MM.1S (cell line): ENCODE results near the gene RDH14.

Experiments used
- DNase-seq: peaks from one replicate; pipeline ENCODE4 v3.0.0-alpha.2; 2015
- H2AFZ ChIP-seq: fragments of 300-600 bp; sonication (generic); 2 replicates; pipeline ENCODE4 v1.6.0; 2016; ENCODE audit warnings: antibody characterized with exemption, low read length
- H3F3A ChIP-seq: fragments of 300-600 bp; sonication (generic); 2 replicates; pipeline ENCODE4 v1.6.1; 2016; ENCODE audit warnings: mild to moderate bottlenecking, antibody characterized with exemption, low read length, moderate library complexity, mixed read lengths; ENCODE audit not compliant: insufficient read depth
- H3K27ac ChIP-seq: fragments of 300-600 bp; sonication (generic); 2 replicates; pipeline ENCODE4 v1.5.1; 2016; ENCODE audit warnings: mild to moderate bottlenecking, low read length
- H3K27me3 ChIP-seq: fragments of 300-600 bp; sonication (generic); replicated peaks from 2 replicates; pipeline ENCODE4 v1.6.0; 2016; ENCODE audit warnings: low read length; ENCODE audit not compliant: insufficient read depth
- H3K36me3 ChIP-seq: fragments of 300-600 bp; sonication (generic); replicated peaks from 2 replicates; pipeline ENCODE4 v1.6.1; 2016; ENCODE audit warnings: mild to moderate bottlenecking, low read length, mixed read lengths; ENCODE audit not compliant: insufficient read depth
- H3K4me1 ChIP-seq: fragments of 300-600 bp; sonication (generic); 2 replicates; pipeline ENCODE4 v1.6.1; 2016; ENCODE audit warnings: low read length, mixed read lengths
- H3K4me2 ChIP-seq: fragments of 300-600 bp; sonication (generic); 2 replicates; pipeline ENCODE4 v1.6.0; 2016; ENCODE audit warnings: low read depth, low read length
- H3K4me3 ChIP-seq: fragments of 300-600 bp; sonication (generic); 2 replicates; pipeline ENCODE4 v1.5.1; 2016; ENCODE audit warnings: low read length, mixed read lengths
- H3K79me2 ChIP-seq: fragments of 300-600 bp; sonication (generic); 2 replicates; pipeline ENCODE4 v1.6.1; 2016; ENCODE audit warnings: mixed run types, low read length, mixed read lengths
- H3K9ac ChIP-seq: fragments of 300-600 bp; sonication (generic); 2 replicates; pipeline ENCODE4 v1.6.1; 2016; ENCODE audit warnings: low read length, mixed read lengths
- H3K9me2 ChIP-seq: fragments of 300-600 bp; sonication (generic); replicated peaks from 2 replicates; pipeline ENCODE4 v1.6.1; 2016; ENCODE audit warnings: mild to moderate bottlenecking, low read length, mixed read lengths; ENCODE audit not compliant: insufficient read depth
- H3K9me3 ChIP-seq: fragments of 300-600 bp; sonication (generic); replicated peaks from 2 replicates; pipeline ENCODE4 v1.6.1; 2016; ENCODE audit warnings: mild to moderate bottlenecking, low read length, mixed read lengths; ENCODE audit not compliant: insufficient read depth
- H4K20me1 ChIP-seq: fragments of 300-600 bp; sonication (generic); 2 replicates; pipeline ENCODE4 v1.6.1; 2016; ENCODE audit warnings: mild to moderate bottlenecking, low read length, moderate library complexity, mixed read lengths; ENCODE audit not compliant: insufficient read depth
- CTCF ChIP-seq: fragments of 300-600 bp; sonication (generic); IDR thresholded peaks from 2 replicates; pipeline ENCODE4 v1.5.1; 2016; ENCODE audit warnings: antibody characterized with exemption, low read length, mixed read lengths
- EZH2 ChIP-seq: fragments of 300-600 bp; sonication (generic); optimal IDR thresholded peaks from 2 replicates; pipeline ENCODE3; 2017; ENCODE audit warnings: low read depth, mild to moderate bottlenecking, antibody characterized with exemption, low read length, mixed read lengths
- EZH2phosphoT487 ChIP-seq: fragments of 300-600 bp; sonication (generic); IDR thresholded peaks from 2 replicates; pipeline ENCODE4 v1.6.1; 2018; ENCODE audit warnings: antibody characterized with exemption, low read length

The RDH14 gene

DNA sequence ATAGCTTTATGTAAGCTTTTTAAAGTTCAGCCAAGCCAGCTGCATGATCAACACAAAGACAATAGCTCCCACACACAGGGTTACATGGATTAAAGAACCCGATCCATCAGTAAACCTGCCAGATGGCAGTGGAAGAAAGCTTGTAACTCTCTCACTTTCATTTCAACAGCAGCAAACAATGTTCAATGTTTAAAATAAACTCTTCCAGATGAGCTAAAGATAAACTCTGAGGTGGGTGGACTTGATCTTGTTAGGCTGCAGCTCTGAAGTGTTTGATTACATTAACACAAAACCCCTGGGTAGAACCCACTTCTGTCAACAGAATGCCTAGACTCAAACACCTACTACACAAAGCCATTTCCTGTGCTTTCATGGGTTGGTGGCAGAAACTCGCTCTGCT lies 13.9 kb downstream of the RDH14 start:
- H3K27ac ChIP-seq, result peak overlapping the region; percentile 56; the same call in 1 of the 2 replicates
- no peaks in the 10 kb centered on the region for H4K20me1 ChIP-seq
- no peaks in the 10 kb centered on the region for H3K36me3 ChIP-seq
- H3K9me3 ChIP-seq, result no peaks in the 10 kb centered on the region
- no peaks in the 10 kb centered on the region for H3K79me2 ChIP-seq
- 0 out of 2 replicates have a peak, but pooled peaks cover 5% of the 10 kb centered on the region for H3F3A ChIP-seq
- H3K9ac ChIP-seq, result peak overlapping the region; percentile 13; the same call in 1 of the 2 replicates
- H2AFZ ChIP-seq, result peak overlapping the region; percentile 17
- H3K27me3 ChIP-seq, result no peaks in the 10 kb centered on the region
- H3K4me1 ChIP-seq, result 0 out of 2 replicates have a peak, but pooled peaks cover 5% of the 10 kb centered on the region
- peak overlapping the region; percentile 7; the same call in 1 of the 2 replicates for H3K4me3 ChIP-seq
- peak overlapping the region; percentile 38 for H3K4me2 ChIP-seq
- no peak for TF ChIP-seq EZH2
- H3K9me2 ChIP-seq, result no peaks in the 10 kb centered on the region
- peak; percentile 62 for DNase-seq

DNA sequence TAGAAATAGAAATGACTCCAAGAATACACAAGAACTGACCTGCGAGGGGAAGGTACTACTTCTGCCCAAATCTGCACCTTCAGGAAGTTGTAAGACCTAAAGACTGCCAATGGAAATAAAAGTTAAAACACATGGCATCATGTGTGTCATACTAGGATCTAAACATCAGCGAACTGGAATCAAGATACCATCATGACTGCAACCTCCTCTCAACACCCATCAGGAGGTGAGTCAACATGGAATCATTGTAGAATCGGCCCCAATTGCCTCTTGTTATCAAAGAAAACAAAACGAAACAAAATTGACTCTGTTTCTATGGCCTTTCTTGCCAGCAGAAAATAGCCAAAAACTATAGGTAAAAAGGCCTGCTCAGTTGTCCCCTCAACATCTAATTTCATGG lies 15.1 kb downstream of the RDH14 start:
- no peaks in the 10 kb centered on the region for H3K27me3 ChIP-seq
- 0 out of 2 replicates have a peak, but pooled peaks cover 5% of the 10 kb centered on the region for H3K4me1 ChIP-seq
- no peak for DNase-seq
- H3K9ac ChIP-seq, result no peak overlapping the region
- 0 out of 2 replicates have a peak, but pooled peaks cover 5% of the 10 kb centered on the region for H3F3A ChIP-seq
- H2AFZ ChIP-seq, result no peak overlapping the region
- no peak for TF ChIP-seq CTCF
- TF ChIP-seq EZH2, result no peak
- TF ChIP-seq EZH2phosphoT487, result no peak
- no peaks in the 10 kb centered on the region for H3K36me3 ChIP-seq
- no peak overlapping the region for H3K4me2 ChIP-seq
- no peaks in the 10 kb centered on the region for H3K9me2 ChIP-seq
- no peak overlapping the region for H3K4me3 ChIP-seq
- H4K20me1 ChIP-seq, result no peaks in the 10 kb centered on the region
- no peaks in the 10 kb centered on the region for H3K79me2 ChIP-seq
- no peaks in the 10 kb centered on the region for H3K9me3 ChIP-seq
- no peak overlapping the region for H3K27ac ChIP-seq

DNA sequence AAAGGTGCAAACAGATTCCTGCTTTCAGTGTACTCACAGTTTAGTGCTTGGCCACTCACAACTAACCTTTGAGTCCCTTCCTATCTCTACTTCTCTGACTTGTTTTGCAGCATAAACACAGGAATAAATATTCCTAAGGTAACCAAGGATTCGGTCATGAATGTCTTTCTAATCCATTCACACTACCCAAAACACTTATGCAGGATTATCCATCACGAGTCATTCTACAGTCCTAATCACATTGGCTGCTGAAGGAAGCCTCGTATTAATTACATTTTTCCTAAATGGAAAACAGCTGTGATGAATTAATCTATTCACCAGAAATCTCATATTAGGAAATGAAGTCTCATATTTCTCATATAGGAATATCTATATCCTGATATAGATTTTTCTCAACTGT lies 16.3 kb downstream of the RDH14 start:
- no peak overlapping the region for H3K9ac ChIP-seq
- H3F3A ChIP-seq, result 0 out of 2 replicates have a peak, but pooled peaks cover 5% of the 10 kb centered on the region
- no peak for DNase-seq
- no peak overlapping the region for H3K4me3 ChIP-seq
- H3K36me3 ChIP-seq, result no peaks in the 10 kb centered on the region
- H3K79me2 ChIP-seq, result no peaks in the 10 kb centered on the region
- no peaks in the 10 kb centered on the region for H3K9me2 ChIP-seq
- TF ChIP-seq EZH2 (no peak), EZH2phosphoT487 (no peak), CTCF (no peak)
- 0 out of 2 replicates have a peak, but pooled peaks cover 5% of the 10 kb centered on the region for H3K4me1 ChIP-seq
- no peaks in the 10 kb centered on the region for H3K27me3 ChIP-seq
- no peak overlapping the region for H3K4me2 ChIP-seq
- H3K9me3 ChIP-seq, result no peaks in the 10 kb centered on the region
- no peaks in the 10 kb centered on the region for H4K20me1 ChIP-seq
- no peak overlapping the region for H3K27ac ChIP-seq
- H2AFZ ChIP-seq, result no peak overlapping the region

DNA sequence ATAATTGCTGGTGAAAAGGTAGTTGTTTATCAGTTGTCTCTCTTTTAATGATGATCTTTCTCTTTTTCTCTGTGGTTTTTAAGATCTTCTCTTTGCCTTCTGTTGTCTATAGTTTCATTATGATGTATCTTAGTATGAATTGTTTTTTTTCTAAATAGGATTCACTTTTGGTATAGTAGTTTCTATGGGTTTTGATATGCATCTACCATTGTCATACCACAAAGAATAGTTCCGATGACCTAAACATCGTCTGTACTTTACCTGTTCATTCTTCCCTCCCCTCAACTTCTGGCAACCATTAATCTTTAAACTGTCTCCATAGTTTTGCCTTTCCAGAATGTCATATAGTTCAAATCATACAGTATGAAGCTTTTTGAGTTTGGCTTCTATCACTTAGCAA lies 19.6 kb downstream of the RDH14 start:
- no peaks in the 10 kb centered on the region for H3K4me1 ChIP-seq
- no peaks in the 10 kb centered on the region for H3F3A ChIP-seq
- H3K9me3 ChIP-seq, result no peaks in the 10 kb centered on the region
- H3K27me3 ChIP-seq, result no peaks in the 10 kb centered on the region
- H3K27ac ChIP-seq, result no peak overlapping the region
- no peak overlapping the region for H3K4me2 ChIP-seq
- no peaks in the 10 kb centered on the region for H4K20me1 ChIP-seq
- H3K79me2 ChIP-seq, result no peaks in the 10 kb centered on the region
- no peak overlapping the region for H3K9ac ChIP-seq
- TF ChIP-seq EZH2phosphoT487 (no peak), EZH2 (no peak), CTCF (no peak)
- H3K9me2 ChIP-seq, result no peaks in the 10 kb centered on the region
- no peak for DNase-seq
- H3K36me3 ChIP-seq, result no peaks in the 10 kb centered on the region
- H2AFZ ChIP-seq, result no peak overlapping the region
- no peak overlapping the region for H3K4me3 ChIP-seq
